HCT116 (cell line): ENCODE results near the gene KIRREL3. TPM values are rescaled to one million over a fixed set of nuclear protein-coding genes. Genes with fewer than 3 reads are reported as not detected.

ENCODE experiments used
- ATAC-seq: fragments of 200-7000 bp; cut with Tn5 transposase; 2 replicates; pipeline ENCODE4 v1.9.1; 2020; ENCODE audit warnings: mild to moderate bottlenecking, moderate library complexity
- BruUV-seq: library from RNA; stranded (reverse); fragments of 400-500 nt; replicated peaks from 2 replicates; lab custom pipeline; 2021; lab: Mats Ljungman, UMichigan
- CTCF ChIA-PET: fragments of 300-600 bp; sonication (Branson Sonifier 250); formaldehyde crosslinking; loops from one replicate; lab custom pipeline; 2021; ENCODE audit warnings: antibody characterized with exemption; lab: Charles Lee
- POLR2A ChIA-PET: fragments of 300-600, 350-600 bp; sonication (Branson Sonifier 250); formaldehyde crosslinking; loops from one replicate; lab custom pipeline; 2021; ENCODE audit warnings: antibody characterized with exemption; lab: Charles Lee
- RAD21 ChIA-PET, 2 experiments: fragments of 300-600 bp; sonication (Branson Sonifier 250); formaldehyde crosslinking; loops; one replicate each; lab custom pipeline; 2023; ENCODE audit warnings: low total read pairs in 2 of 2; ENCODE audit not compliant: uncharacterized antibody in 2 of 2, unreplicated experiment in 2 of 2, low non-redundant PET in 1 of 2; lab: Charles Lee
- DNase-seq: peaks from one replicate; pipeline ENCODE4 v3.0.0-alpha.2; 2010; ENCODE audit warnings: low read depth, low spot score
- H2AFZ ChIP-seq: fragments of 200-600 bp; shearing (Covaris generic), sonication (generic); 2 replicates; pipeline ENCODE4 v1.6.1; 2017; ENCODE audit warnings: low read depth, mixed run types, mixed read lengths, antibody characterized with exemption, low read length; ENCODE audit not compliant: poor library complexity, severe bottlenecking
- H3K27ac ChIP-seq: 2 replicates; pipeline ENCODE4 v1.5.1; 2012; ENCODE audit warnings: low read depth, low read length
- H3K27me3 ChIP-seq: fragments of 200-600 bp; sonication (generic); 2 replicates; pipeline ENCODE4 v1.6.1; 2016; ENCODE audit warnings: mixed run types, low read length, mixed read lengths; ENCODE audit not compliant: insufficient read depth
- H3K36me3 ChIP-seq, 2 experiments: fragments of 200-500 bp in 1 of 2; fragments of 200-600 bp in 1 of 2; sonication (Bioruptor generic) in 1 of 2; sonication (generic) in 1 of 2; 2 replicates each; pipeline versions ENCODE4 v1.5.1 to v1.6.1; 2014 to 2016; ENCODE audit warnings: low read length in 2 of 2, inconsistent platforms in 1 of 2, mixed read lengths in 1 of 2, mixed run types in 1 of 2; ENCODE audit not compliant: insufficient read depth in 2 of 2, control insufficient read depth in 1 of 2
- H3K4me1 ChIP-seq, 2 experiments: fragments of 200-600 bp in 1 of 2; sonication (generic) in 1 of 2; 2 replicates each; pipeline versions ENCODE4 v1.5.1 to v1.6.1; 2012 to 2017; ENCODE audit warnings: low read length in 2 of 2, inconsistent platforms in 1 of 2, mild to moderate bottlenecking in 1 of 2, mixed read lengths in 1 of 2, mixed run types in 1 of 2, moderate library complexity in 1 of 2; ENCODE audit not compliant: insufficient read depth in 2 of 2, control insufficient read depth in 1 of 2
- H3K4me2 ChIP-seq: fragments of 200-600 bp; sonication (generic); 2 replicates; pipeline ENCODE4 v1.6.1; 2017; ENCODE audit warnings: mixed run types, low read length, mixed read lengths
- H3K4me3 ChIP-seq, 2 experiments: fragments of 200-600 bp in 1 of 2; sonication (generic) in 1 of 2; replicated peaks in 1 of 2; 2 replicates each; pipeline ENCODE4 v1.5.1; 2011 to 2016; ENCODE audit warnings: low read length in 2 of 2, control low read depth in 1 of 2, low read depth in 1 of 2, mild to moderate bottlenecking in 1 of 2, mixed read lengths in 1 of 2, mixed run types in 1 of 2
- H3K79me2 ChIP-seq: fragments of 200-600 bp; sonication (generic); 2 replicates; pipeline ENCODE4 v1.6.1; 2017; ENCODE audit warnings: mild to moderate bottlenecking, mixed run types, low read length, moderate library complexity, mixed read lengths; ENCODE audit not compliant: insufficient read depth
- H3K9ac ChIP-seq: fragments of 200-600 bp; sonication (generic); 2 replicates; pipeline ENCODE4 v1.6.1; 2016; ENCODE audit warnings: low read length, mixed read lengths
- H3K9me2 ChIP-seq: fragments of 200-600 bp; sonication (generic), shearing (Covaris generic); 2 replicates; pipeline ENCODE4 v1.6.1; 2017; ENCODE audit warnings: mixed run types, mild to moderate bottlenecking, moderate library complexity; ENCODE audit not compliant: insufficient read depth
- H3K9me3 ChIP-seq, 2 experiments: fragments of 200-500 bp in 1 of 2; fragments of 200-600 bp in 1 of 2; sonication (Bioruptor generic) in 1 of 2; sonication (generic) in 1 of 2; 2 replicates each; pipeline ENCODE4 v1.6.1; 2014 to 2017; ENCODE audit warnings: low read length in 2 of 2, mixed read lengths in 2 of 2, inconsistent platforms in 1 of 2, low read depth in 1 of 2, mild to moderate bottlenecking in 1 of 2, mixed run types in 1 of 2, moderate library complexity in 1 of 2; ENCODE audit not compliant: control insufficient read depth in 1 of 2, insufficient read depth in 1 of 2
- H4K20me1 ChIP-seq: fragments of 200-600 bp; sonication (generic), shearing (Covaris generic); 2 replicates; pipeline ENCODE4 v1.6.1; 2017; ENCODE audit warnings: mixed run types, mild to moderate bottlenecking, moderate library complexity; ENCODE audit not compliant: insufficient read depth
- CBX3 ChIP-seq: IDR thresholded peaks from 2 replicates; pipeline ENCODE4 v1.6.1; 2012; ENCODE audit warnings: low read depth
- CEBPB ChIP-seq: IDR thresholded peaks from 2 replicates; pipeline ENCODE4 v1.6.1; 2012; ENCODE audit warnings: low read depth
- JUND ChIP-seq: IDR thresholded peaks from 2 replicates; pipeline ENCODE4 v1.6.1; 2012
- RAD21 ChIP-seq: IDR thresholded peaks from 2 replicates; pipeline ENCODE4 v1.6.1; 2012; ENCODE audit warnings: low read depth, mild to moderate bottlenecking
- REST ChIP-seq: IDR thresholded peaks from 2 replicates; pipeline ENCODE4 v1.6.1; 2012; ENCODE audit warnings: low read depth
- SRF ChIP-seq: IDR thresholded peaks from 2 replicates; pipeline ENCODE4 v1.6.1; 2012; ENCODE audit warnings: low read depth
- YY1 ChIP-seq: IDR thresholded peaks from 2 replicates; pipeline ENCODE4 v1.6.1; 2011; ENCODE audit warnings: low read length, low read depth, moderate library complexity, mild to moderate bottlenecking; ENCODE audit not compliant: insufficient replicate concordance; ENCODE audit errors: extremely low read depth
- ZBTB33 ChIP-seq: IDR thresholded peaks from 2 replicates; pipeline ENCODE4 v1.6.1; 2011; ENCODE audit warnings: mild to moderate bottlenecking, low read length, moderate library complexity; ENCODE audit not compliant: insufficient replicate concordance; ENCODE audit errors: extremely low read depth
- intact Hi-C: fragments of 100-400 bp; cut with micrococcal nuclease; formaldehyde crosslinking; loops from 2 replicates; pipeline ENCODE4 v1.10.0; 2022
- total RNA-seq: library from RNA; stranded (reverse); gene quantifications from one replicate; pipeline ENCODE4 v1.2.1, GENCODE V29; 2021; ENCODE audit not compliant: unreplicated experiment

Gene KIRREL3
- total RNA-seq, 1 experiment from 2014 or later = not detected

GRCh38 chr11:126855536-126855935, 145.0 kb downstream of the KIRREL3 start (continued):
- TF ChIP-seq ZBTB33 (no peak), SRF (no peak), JUND (no peak), REST (no peak), RAD21 (no peak), CEBPB (no peak), YY1 (no peak)

- Histone ChIP-seq H3K4me2 (no peak overlapping the region), H3K36me3 (no peaks in the 10 kb centered on the region), H3K4me3 (no peak overlapping the region), H3K27me3 (no peaks in the 10 kb centered on the region; the same call in 1 of the 2 replicates), H2AFZ (no peak overlapping the region), H4K20me1 (no peaks in the 10 kb centered on the region), H3K9me2 (no peaks in the 10 kb centered on the region), H3K9ac (no peak overlapping the region), H3K27ac (no peak overlapping the region), H3K79me2 (no peaks in the 10 kb centered on the region), H3K4me1 (no peaks in the 10 kb centered on the region), H3K9me3 (no peaks in the 10 kb centered on the region)
- no TSS peak for BruUV-seq
- no peak for ATAC-seq
- intact Hi-C loops = no loop called here
- no peak for TF ChIP-seq CBX3
- ChIA-PET POLR2A (no interaction called here), RAD21 (no interaction called here), CTCF (no interaction called here)
- no peak for DNase-seq
Observed at GRCh38 chr11:126853732-126854131, 146.8 kb downstream of the KIRREL3 start.
